HepG2 (cell line): ENCODE data around the gene TRMU. TPM values are rescaled to one million over a fixed set of nuclear protein-coding genes. Genes with fewer than 3 reads are reported as not detected.

Experiments
- AKNA ChIP-seq: sonication (generic); formaldehyde crosslinking; IDR thresholded peaks from 2 replicates; pipeline ENCODE4 v1.4.0; 2020; ENCODE audit warnings: missing genetic modification reagents, borderline replicate concordance
- CCDC6 ChIP-seq: sonication (generic); formaldehyde crosslinking; IDR thresholded peaks from 2 replicates; pipeline ENCODE4 v1.8.1; 2022; ENCODE audit warnings: mild to moderate bottlenecking, missing genetic modification reagents, moderate library complexity
- HHEX ChIP-seq: IDR thresholded peaks from 2 replicates; pipeline ENCODE4 v1.6.1; 2016; ENCODE audit warnings: control low read depth
- HNF1A ChIP-seq, 2 experiments: sonication (generic) in 1 of 2; formaldehyde crosslinking in 1 of 2; IDR thresholded peaks; 2 replicates each; pipeline versions ENCODE4 v1.4.0 to v1.6.1; 2016 to 2020; ENCODE audit warnings: borderline replicate concordance in 1 of 2, low read depth in 1 of 2, mild to moderate bottlenecking in 1 of 2, missing genetic modification reagents in 1 of 2
- MAX ChIP-seq: IDR thresholded peaks from 2 replicates; pipeline ENCODE4 v1.6.1; 2012; ENCODE audit warnings: inconsistent platforms
- NR1H2 ChIP-seq: sonication (generic); formaldehyde crosslinking; IDR thresholded peaks from 2 replicates; pipeline ENCODE4 v1.8.1; 2022; ENCODE audit warnings: low read depth, missing genetic modification reagents, borderline replicate concordance
- PAX8 ChIP-seq: sonication (generic); formaldehyde crosslinking; IDR thresholded peaks from 2 replicates; pipeline ENCODE4 v1.8.0; 2022; ENCODE audit warnings: mild to moderate bottlenecking, missing genetic modification reagents, borderline replicate concordance
- PRDM4 ChIP-seq: sonication (generic); formaldehyde crosslinking; IDR thresholded peaks from 2 replicates; pipeline ENCODE4 v1.9.0; 2021; ENCODE audit warnings: missing genetic modification reagents, borderline replicate concordance
- PRMT3 ChIP-seq: sonication (generic); formaldehyde crosslinking; IDR thresholded peaks from 2 replicates; pipeline ENCODE4 v1.8.1; 2022; ENCODE audit warnings: low read depth, mild to moderate bottlenecking, moderate library complexity, missing genetic modification reagents, borderline replicate concordance
- SRSF9 ChIP-seq: fragments of 200-400 bp; formaldehyde crosslinking; IDR thresholded peaks from 2 replicates; pipeline ENCODE4 v1.6.1; 2018; ENCODE audit warnings: borderline replicate concordance, mild to moderate bottlenecking, low read depth, low read length; ENCODE audit not compliant: insufficient read depth, poor library complexity, severe bottlenecking
- ZNF766 ChIP-seq: sonication (generic); formaldehyde crosslinking; IDR thresholded peaks from 2 replicates; pipeline ENCODE4 v1.5.0; 2020; ENCODE audit warnings: missing genetic modification reagents, borderline replicate concordance
- ZNF777 ChIP-seq: sonication (generic); formaldehyde crosslinking; IDR thresholded peaks from 2 replicates; pipeline ENCODE4 v1.4.0; 2020; ENCODE audit warnings: missing genetic modification reagents
- ZNF891 ChIP-seq: sonication (generic); formaldehyde crosslinking; IDR thresholded peaks from 2 replicates; pipeline ENCODE4 v1.5.0; 2020; ENCODE audit warnings: mild to moderate bottlenecking, missing genetic modification reagents
- polyA plus RNA-seq, 8 experiments: library from polyadenylated mRNA; depleted of rRNA in 3 of 8; stranded (reverse) in 7 of 8; unstranded in 1 of 8; fragments of >200 nt; fragmentation: Illumina TruSeq in 4 of 8; extraction: Trizol in 4 of 8; gene quantifications; 2 replicates each; pipeline versions ENCODE4 v1.2.1 to v1.2.3, GENCODE V29; 2011 to 2016; ENCODE audit warnings: low read depth in 4 of 8, missing spikeins in 1 of 8, mixed read lengths in 1 of 8; ENCODE audit not compliant: insufficient read depth in 1 of 8
- total RNA-seq, 5 experiments: library from RNA; depleted of rRNA; stranded (reverse); fragments of >200 nt; fragmentation: Illumina TruSeq; extraction: Trizol; gene quantifications; 2 replicates each; pipeline ENCODE4 v1.2.3, GENCODE V29; 2016; ENCODE audit warnings: low read depth in 1 of 5

Gene TRMU
- total and polyA plus RNA-seq, 2 of the 13 experiments (the other 11 are each of a cell fraction or from before 2014, with no cell fraction given): 31.0 to 50.2 TPM

GRCh38 chr22:46335201-46336118 is at the start of gene TRMU (continued):
- 0 out of 2 replicates have a peak, but pooled peaks have one; percentile 81 for TF ChIP-seq AKNA (CRISPR knock-in tag)
- peak; percentile 79; the same call in 1 of the 2 replicates for TF ChIP-seq CCDC6 (CRISPR knock-in tag)
- no peak for TF ChIP-seq HHEX (CRISPR knock-in tag)
- no peak for TF ChIP-seq HNF1A (IDR thresholded peaks at IDR 0.05; ENCODE audit: low read depth)
- TF ChIP-seq HNF1A (CRISPR knock-in tag; IDR thresholded peaks at IDR 0.05; ENCODE audit: borderline replicate concordance): peak; percentile 48
- TF ChIP-seq ZNF766 (CRISPR knock-in tag): no peak; the same call in 1 of the 2 replicates
- peak; percentile 92 for TF ChIP-seq MAX
- TF ChIP-seq SRSF9: no peak
- peak; percentile 84 for TF ChIP-seq ZNF777 (CRISPR knock-in tag)
- TF ChIP-seq PRDM4 (CRISPR knock-in tag): 0 out of 2 replicates have a peak, but pooled peaks have one; percentile 61
- TF ChIP-seq NR1H2 (CRISPR knock-in tag): 0 out of 2 replicates have a peak, but pooled peaks have one; percentile 71
- TF ChIP-seq PRMT3 (CRISPR knock-in tag): peak; percentile 88
- peak; percentile 69 for TF ChIP-seq ZNF891 (CRISPR knock-in tag)
- TF ChIP-seq PAX8 (CRISPR knock-in tag): peak; percentile 74; the same call in 1 of the 2 replicates
